Measurements from ENCODE around the gene SLC8A2.

GRCh38 chr19:47518854-47519253 is 47.2 kb upstream of the SLC8A2 start:
- TF ChIP-seq EZH2 (optimal IDR thresholded peaks at IDR 0.05; ENCODE audit: low read depth, low read length) (no peak), CTCF (IDR thresholded peaks at IDR 0.05; ENCODE audit: low read length) (no peak), EZH2phosphoT487 (IDR thresholded peaks at IDR 0.05; ENCODE audit: low read length) (no peak)
